ES-I3 (cell line): ENCODE results near the gene MTFR1L.
"Not testable (repeated sequence)": the region's sequence is repeated elsewhere in the genome, so short reads cannot be mapped to it uniquely, and the experiment has no call there.

Experiments
- H3K36me3 ChIP-seq: 2 replicates; pipeline ENCODE4 v1.6.1; 2013; ENCODE audit warnings: mild to moderate bottlenecking, low read length, control low read depth, moderate library complexity; ENCODE audit not compliant: insufficient read depth
- H3K4me1 ChIP-seq: 2 replicates; pipeline ENCODE4 v1.6.1; 2013; ENCODE audit warnings: mild to moderate bottlenecking, control low read depth, low read length; ENCODE audit not compliant: insufficient read depth
- H3K9ac ChIP-seq: 2 replicates; pipeline ENCODE4 v1.6.1; 2013; ENCODE audit warnings: low read depth, mild to moderate bottlenecking, low read length, moderate library complexity
- H3K9me3 ChIP-seq: 2 replicates; pipeline ENCODE4 v1.6.1; 2013; ENCODE audit warnings: mild to moderate bottlenecking, low read length, moderate library complexity; ENCODE audit not compliant: control insufficient read depth, insufficient read depth

MTFR1L gene

GRCh38 chr1:25839808-25840207 lies 20.1 kb downstream of the MTFR1L start:
- not testable (repeated sequence) for H3K36me3 ChIP-seq, H3K9ac ChIP-seq, H3K4me1 ChIP-seq, H3K9me3 ChIP-seq

DNA sequence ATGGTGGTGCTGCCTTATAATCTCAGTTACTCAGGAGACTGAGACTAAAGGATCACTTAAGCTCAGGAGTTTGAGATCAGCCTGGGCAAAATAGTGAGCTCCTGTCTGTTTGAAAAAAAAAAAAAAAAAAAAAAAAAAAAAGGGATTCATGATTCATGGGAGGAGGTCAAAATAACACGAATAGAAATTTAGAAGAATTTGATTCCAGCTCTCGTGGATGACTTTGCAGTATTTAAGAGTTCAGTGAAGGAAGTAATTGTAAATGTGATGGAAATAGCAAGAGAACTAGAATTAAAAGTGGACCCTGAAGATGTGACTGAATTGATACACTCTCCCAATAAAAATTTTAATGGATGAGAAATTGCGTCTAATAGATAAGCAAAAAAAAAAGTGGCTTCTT lies 23.7 kb downstream of the MTFR1L start:
- H3K4me1 ChIP-seq: peaks cover under 1% of the 10 kb centered on the region
- H3K9ac ChIP-seq: no peak overlapping the region
- H3K9me3 ChIP-seq: no peaks in the 10 kb centered on the region
- no peaks in the 10 kb centered on the region for H3K36me3 ChIP-seq

DNA sequence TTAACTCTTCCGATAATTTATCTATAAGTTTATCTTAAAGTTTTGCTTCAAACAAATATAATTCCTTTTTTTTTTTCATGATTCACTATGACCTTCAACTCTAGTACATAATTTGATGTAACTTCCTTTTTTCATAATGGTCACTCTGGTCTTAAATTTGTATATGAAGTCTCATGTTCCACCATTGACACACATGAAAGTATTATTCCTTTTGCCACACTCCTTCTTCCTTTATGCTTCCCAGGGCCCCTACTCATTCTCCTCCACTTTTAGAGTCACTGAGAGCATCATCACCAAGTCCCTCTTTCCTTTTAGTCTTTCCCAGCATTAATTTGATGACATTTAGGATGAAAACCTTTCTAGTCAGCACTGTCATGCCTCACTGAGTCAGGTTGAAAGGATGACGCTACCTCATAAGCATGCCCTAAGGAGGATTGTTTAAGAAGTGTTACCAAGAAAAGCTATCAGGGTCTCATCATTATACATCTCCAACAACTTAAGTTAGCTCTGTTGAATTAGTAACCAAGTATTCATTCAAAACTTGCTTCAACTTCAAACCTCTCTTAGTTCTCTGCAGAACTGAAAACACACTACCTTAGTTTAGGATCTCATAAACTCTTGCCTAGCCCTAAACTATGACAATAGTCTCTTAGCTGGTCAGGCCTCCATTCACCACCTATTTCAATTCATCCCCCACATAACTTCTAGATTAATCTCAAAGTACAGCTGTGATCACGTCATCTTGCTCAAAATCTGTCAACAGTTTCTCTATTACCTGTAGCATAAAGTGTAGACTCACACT lies 25.0 kb downstream of the MTFR1L start:
- H3K36me3 ChIP-seq: no peaks in the 10 kb centered on the region
- H3K9me3 ChIP-seq: no peaks in the 10 kb centered on the region
- H3K4me1 ChIP-seq: peaks cover 9% of the 10 kb centered on the region
- H3K9ac ChIP-seq: no peak overlapping the region

DNA sequence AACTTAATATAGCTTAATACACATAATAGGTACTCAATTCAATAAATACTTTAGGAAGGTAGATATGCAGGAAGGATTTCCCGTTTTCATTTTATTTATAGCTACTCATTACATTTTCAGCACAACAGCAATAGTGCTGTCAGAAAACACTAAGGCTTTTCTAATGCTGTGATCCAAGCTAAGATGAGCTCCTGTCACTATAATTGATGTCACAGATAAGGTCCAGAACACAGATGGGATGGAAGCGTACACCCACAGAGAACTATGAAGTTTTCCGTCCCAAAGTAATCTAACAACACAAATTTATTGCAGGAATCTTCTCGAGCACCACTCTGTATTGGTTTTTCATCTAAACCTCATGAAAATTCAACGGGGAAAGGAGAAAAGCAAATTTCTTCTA lies 25.9 kb downstream of the MTFR1L start:
- Histone ChIP-seq H3K4me1 (peaks cover 9% of the 10 kb centered on the region), H3K36me3 (no peaks in the 10 kb centered on the region), H3K9ac (no peak overlapping the region), H3K9me3 (no peaks in the 10 kb centered on the region)

- no peaks in the 10 kb centered on the region for H3K36me3 ChIP-seq
- no peaks in the 10 kb centered on the region for H3K9me3 ChIP-seq
Measured at GRCh38 chr1:25847929-25848328, 28.2 kb downstream of the MTFR1L start.

GRCh38 chr1:25848531-25848930 lies 28.8 kb downstream of the MTFR1L start:
- Histone ChIP-seq H3K4me1 (peaks cover 9% of the 10 kb centered on the region), H3K9ac (no peak overlapping the region), H3K36me3 (no peaks in the 10 kb centered on the region), H3K9me3 (no peaks in the 10 kb centered on the region)

More at GRCh38 chr1:25847929-25848328, 28.2 kb downstream of the MTFR1L start:
- H3K4me1 ChIP-seq: peaks cover 9% of the 10 kb centered on the region
- H3K9ac ChIP-seq: no peak overlapping the region

DNA sequence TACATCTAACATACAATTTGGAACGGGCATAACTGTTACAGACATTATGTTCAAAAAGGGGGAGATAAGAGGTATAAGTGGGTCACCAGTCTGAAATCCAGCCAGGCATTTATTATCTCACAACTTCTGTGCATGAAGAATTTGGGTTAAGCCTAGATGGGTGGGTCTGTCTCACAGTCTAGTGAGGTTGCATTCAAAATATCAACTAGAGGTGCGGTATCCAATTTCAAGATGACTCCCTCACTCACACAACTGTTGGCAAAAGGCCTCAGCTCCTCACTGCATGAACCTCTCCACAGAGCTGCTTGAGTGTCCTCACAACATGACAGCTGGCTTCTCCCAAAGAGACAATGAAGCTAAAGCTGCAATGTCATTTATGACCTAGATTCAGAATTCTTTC lies 34.8 kb downstream of the MTFR1L start:
- no peaks in the 10 kb centered on the region for H3K9me3 ChIP-seq
- H3K9ac ChIP-seq: no peak overlapping the region
- H3K36me3 ChIP-seq: no peaks in the 10 kb centered on the region
- H3K4me1 ChIP-seq: no peaks in the 10 kb centered on the region

DNA sequence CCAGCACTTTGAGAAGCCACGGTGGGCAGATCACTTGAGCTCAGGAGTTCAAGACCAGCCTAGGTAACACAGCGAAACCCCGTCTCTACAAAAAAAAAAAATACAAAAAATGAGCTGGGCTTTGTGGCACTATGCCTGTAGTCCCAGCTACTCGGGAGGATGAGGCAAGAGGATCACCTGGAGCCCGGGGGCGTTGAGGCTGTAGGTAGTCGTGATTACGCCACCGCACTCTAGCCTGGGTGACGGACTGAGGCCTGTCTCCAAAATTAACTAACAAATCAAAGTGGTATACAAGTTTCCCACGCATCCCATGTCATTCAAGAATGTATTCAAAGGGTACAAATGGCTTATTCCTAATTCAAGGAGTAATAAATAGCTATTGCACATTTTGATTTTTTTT lies 37.1 kb downstream of the MTFR1L start:
- Histone ChIP-seq H3K4me1 (no peaks in the 10 kb centered on the region), H3K9me3 (no peaks in the 10 kb centered on the region), H3K36me3 (no peaks in the 10 kb centered on the region), H3K9ac (no peak overlapping the region)

DNA sequence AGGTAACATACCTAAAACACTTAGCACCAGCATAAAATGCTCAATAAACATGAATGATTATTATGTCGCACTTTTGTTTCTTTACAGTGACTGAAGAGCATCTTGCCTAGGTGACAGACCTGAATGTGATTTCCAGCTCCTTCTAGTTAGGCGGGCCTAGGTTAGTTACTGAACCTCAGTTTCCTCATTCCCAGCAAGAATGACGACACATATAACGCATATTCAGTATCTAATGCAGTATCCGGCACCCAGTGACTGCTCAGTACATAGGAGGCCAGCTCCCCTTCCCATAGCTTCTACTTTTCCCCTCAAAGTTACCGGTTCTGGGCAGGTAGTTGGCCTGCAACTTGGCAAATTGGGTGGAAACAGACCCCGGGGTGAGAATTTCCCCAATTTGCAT lies 38.7 kb downstream of the MTFR1L start:
- no peaks in the 10 kb centered on the region for H3K9me3 ChIP-seq
- no peaks in the 10 kb centered on the region for H3K4me1 ChIP-seq
- H3K36me3 ChIP-seq: no peaks in the 10 kb centered on the region
- H3K9ac ChIP-seq: peak overlapping the region; percentile 86

DNA sequence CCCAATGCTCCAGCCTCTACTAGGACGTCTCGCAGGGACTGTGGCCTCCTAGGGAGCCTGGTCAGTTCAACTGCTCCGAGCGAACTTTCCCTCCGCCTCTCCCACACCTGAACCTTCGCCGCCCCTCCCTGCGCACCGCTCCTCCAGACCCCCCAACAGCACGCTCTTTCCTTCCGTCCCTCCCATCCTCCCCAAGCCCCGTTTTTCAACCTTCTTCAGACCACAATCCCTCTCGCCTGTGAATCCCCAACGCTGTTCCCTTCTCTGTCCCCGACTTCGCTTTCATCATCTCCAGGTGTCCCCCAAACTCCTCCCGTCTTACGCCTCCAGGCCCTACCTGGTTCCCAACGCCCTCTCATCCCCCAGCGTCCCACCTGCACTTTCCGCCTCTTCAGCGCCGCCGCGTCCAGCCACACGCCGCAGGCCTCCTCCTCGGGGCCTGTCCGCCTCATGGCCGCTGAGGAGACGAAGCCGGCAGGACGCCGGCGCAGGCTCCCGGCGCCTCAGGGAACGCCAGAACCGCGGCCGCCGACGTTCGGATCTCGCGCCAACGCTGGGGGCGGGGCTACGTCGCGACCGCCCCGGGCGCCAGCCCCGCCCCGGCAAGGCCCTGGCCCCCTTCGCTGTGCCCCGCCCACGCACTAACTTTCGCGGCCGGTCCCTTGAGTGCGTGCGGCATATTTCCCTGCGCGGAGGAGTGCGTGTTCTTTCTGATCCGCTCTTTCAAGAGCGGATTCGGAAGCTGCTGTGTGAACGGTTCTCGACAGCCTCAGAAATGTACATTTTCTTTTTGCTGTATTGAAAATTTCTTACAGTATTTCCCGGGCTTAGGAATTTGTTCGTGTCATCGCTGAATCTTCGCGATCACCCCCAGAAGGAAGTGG lies 39.4 kb downstream of the MTFR1L start, which contains the start of gene AUNIP:
Gene AUNIP, minus strand, starts transcription at position 552 of the 884 bp plus-strand sequence. Its CDS starts 100 bp downstream, at position 452.
- no peaks in the 10 kb centered on the region for H3K9me3 ChIP-seq
- no peaks in the 10 kb centered on the region for H3K4me1 ChIP-seq
- no peaks in the 10 kb centered on the region for H3K36me3 ChIP-seq
- H3K9ac ChIP-seq: peak within 1 kb of the TSS; percentile 86

DNA sequence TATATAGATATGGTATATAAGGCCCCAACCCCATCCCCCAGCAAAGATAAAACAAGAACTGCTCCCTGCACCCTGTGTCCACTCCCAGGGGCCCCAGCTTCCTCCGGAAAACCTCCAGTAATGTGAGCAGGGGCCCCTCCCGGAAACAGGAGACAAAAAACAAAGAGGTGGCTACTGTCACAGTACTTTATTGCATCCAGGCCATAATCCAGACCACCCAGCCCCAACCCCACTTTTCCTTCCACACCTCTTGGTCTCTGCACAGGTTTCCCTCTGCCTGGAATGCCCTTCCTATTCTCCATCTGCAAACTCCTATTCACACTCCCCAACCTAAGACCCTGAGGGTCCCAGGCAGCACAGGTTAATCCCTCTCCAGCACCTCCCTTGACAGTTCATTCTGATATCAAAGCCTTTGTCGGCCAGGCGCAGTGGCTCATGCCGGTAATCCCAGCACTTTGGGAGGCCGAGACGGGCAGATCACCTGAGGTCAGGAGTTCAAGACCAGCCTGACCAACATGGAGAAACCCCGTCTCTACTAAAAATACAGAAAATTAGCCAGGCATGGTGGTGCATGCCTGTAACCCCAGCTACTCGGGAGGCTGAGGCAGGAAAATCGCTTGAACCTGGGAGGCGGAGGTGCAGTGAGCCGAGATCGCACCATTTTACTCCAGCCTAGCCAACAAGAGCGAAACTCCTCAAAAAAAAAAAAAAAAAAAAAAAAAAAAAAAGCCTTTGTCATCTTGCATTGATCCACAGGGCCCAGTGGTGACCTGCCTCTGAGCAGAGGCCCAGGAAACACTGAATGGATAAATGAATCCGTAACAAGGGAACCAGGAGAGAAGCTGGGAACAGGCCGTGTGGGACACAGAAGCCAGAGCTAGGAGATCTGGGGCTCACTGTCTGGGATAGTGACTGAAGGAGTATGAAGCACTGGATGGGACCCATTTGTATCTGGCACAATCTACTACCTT lies 41.8 kb downstream of the MTFR1L start:
- Histone ChIP-seq H3K9me3 (no peaks in the 10 kb centered on the region), H3K9ac (no peak overlapping the region), H3K36me3 (no peaks in the 10 kb centered on the region), H3K4me1 (no peaks in the 10 kb centered on the region)

DNA sequence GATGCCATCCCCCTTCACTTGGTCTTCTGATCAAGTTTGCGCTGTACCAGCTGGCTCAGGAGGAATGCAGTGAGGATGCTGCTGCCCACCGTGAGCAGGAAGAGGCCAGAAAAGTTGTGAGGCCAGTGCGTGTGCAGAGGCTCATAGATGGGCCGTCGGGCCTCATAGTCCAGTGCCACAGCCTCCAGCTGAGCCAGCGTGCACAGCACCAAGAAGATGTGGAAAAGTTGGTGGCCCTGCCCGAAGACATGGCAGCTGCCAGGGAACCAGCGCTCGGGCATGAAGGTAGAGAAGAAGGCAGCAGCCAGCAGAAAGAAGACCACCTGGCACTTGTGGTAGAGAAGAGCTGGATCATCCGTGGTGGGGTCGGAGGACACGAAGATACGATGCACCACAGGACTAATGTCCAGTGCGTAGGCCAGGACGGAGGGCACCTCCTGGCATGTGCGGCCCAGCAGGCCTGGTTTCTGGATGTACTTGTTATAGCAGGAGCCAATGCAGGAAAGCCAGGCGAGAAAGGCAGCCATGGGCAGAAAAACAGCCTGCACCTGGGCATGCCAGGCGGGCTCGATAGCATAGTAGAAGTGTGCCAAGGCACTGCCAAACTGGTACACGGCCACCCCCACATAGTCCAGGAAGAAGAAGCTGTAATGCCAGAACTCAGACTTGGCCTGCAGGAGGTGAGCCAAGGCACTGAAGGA lies 43.2 kb downstream of the MTFR1L start:
- H3K4me1 ChIP-seq: peaks cover 5% of the 10 kb centered on the region
- no peak overlapping the region for H3K9ac ChIP-seq
- no peaks in the 10 kb centered on the region for H3K9me3 ChIP-seq

DNA sequence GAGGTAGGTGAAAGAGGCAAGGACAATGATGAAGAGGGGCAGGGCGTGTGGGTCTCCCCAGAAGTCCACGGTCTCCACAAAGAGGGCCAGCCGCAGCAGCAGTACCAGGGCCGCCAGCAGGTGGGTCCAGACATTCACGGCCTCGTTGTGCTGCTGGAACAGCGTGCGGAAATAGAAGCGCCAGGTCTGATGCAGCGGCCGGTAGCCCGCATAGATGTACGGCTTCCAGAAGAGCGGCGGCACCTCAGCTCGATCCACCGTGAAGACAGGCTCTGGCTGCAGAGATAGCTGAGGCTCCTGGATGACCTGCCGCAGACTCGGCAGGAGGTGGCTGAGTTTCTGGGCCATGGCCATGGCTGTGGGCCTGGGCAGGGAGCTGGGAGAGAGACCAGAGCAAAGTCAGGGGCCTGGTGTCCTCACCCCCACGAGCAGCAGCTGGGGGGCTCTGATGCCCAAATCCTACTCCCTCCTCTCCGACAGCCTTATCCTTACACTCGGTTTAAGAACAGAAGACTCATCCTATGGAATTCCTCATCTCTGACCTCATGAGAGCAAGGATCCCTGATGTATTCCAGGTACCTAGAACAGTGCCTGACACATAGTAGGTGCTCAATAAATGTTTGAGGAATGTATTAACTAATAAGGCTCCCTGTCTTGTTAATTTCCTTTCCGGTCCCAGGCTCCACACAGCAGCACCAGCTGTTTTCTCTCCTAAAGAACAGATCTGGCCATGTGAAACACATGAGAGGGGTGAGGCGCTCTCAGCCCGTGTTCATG lies 43.9 kb downstream of the MTFR1L start:
- Histone ChIP-seq H3K9ac (no peak overlapping the region), H3K4me1 (peaks cover 7% of the 10 kb centered on the region), H3K9me3 (no peaks in the 10 kb centered on the region), H3K36me3 (no peaks in the 10 kb centered on the region)

More for the DNA sequence above, 43.2 kb downstream of the MTFR1L start:
- H3K36me3 ChIP-seq: no peaks in the 10 kb centered on the region
